ENCODE data around the gene SMIM34.
"Not testable (repeated sequence)": the region's sequence is repeated elsewhere in the genome, so short reads cannot be mapped to it uniquely, and the experiment has no call there.

GRCh38 chr21:34400522-34400921 lies 23.2 kb downstream of the SMIM34 start:
- TF ChIP-seq POLR2A (IDR thresholded peaks at IDR 0.05); CTCF (IDR thresholded peaks at IDR 0.05 in 4 of 5, conservative IDR thresholded peaks at IDR 0.05 in 1 of 5): not testable (repeated sequence)
